Karpas-422 (cell line): ENCODE measurements around the gene WFIKKN2. TPM values are rescaled to one million over a fixed set of nuclear protein-coding genes. Genes with fewer than 3 reads are reported as not detected.

Source experiments
- DNase-seq: peaks from one replicate; pipeline ENCODE4 v3.0.0-alpha.2; 2015
- H2AFZ ChIP-seq: fragments of 200-600 bp; sonication (generic); 2 replicates; pipeline ENCODE4 v1.6.1; 2014; ENCODE audit warnings: antibody characterized with exemption, low read length, mixed read lengths
- H3K27ac ChIP-seq: fragments of 200-600 bp; sonication (generic); 2 replicates; pipeline ENCODE4 v1.5.1; 2014; ENCODE audit warnings: mild to moderate bottlenecking, low read length, moderate library complexity
- H3K27me3 ChIP-seq: fragments of 200-600 bp; sonication (generic); 2 replicates; pipeline ENCODE4 v1.6.1; 2014; ENCODE audit warnings: low read length, mixed read lengths
- H3K36me3 ChIP-seq: fragments of 200-600 bp; sonication (generic); 2 replicates; pipeline ENCODE4 v1.6.1; 2014; ENCODE audit warnings: low read length, mixed read lengths; ENCODE audit not compliant: insufficient read depth
- H3K4me1 ChIP-seq: fragments of 200-600 bp; sonication (generic); 2 replicates; pipeline ENCODE4 v1.6.1; 2014; ENCODE audit warnings: mild to moderate bottlenecking, low read length, mixed read lengths
- H3K4me2 ChIP-seq: fragments of 200-600 bp; sonication (generic); 2 replicates; pipeline ENCODE4 v1.6.1; 2014; ENCODE audit warnings: low read length, low read depth, mild to moderate bottlenecking; ENCODE audit not compliant: poor library complexity, severe bottlenecking
- H3K4me3 ChIP-seq: fragments of 200-600 bp; sonication (generic); 2 replicates; pipeline ENCODE4 v1.5.1; 2014; ENCODE audit warnings: mild to moderate bottlenecking, antibody characterized with exemption, low read length, mixed read lengths
- H3K79me2 ChIP-seq: fragments of 200-600 bp; sonication (generic); 2 replicates; pipeline ENCODE4 v1.6.1; 2014; ENCODE audit warnings: mild to moderate bottlenecking, low read length, mixed read lengths
- H3K9ac ChIP-seq: fragments of 200-600 bp; sonication (generic); 2 replicates; pipeline ENCODE4 v1.6.0; 2014; ENCODE audit warnings: low read length
- H3K9me2 ChIP-seq: fragments of 200-600 bp; sonication (generic), shearing (Covaris generic); replicated peaks from 2 replicates; pipeline ENCODE4 v1.6.0; 2014; ENCODE audit warnings: mild to moderate bottlenecking, low read length, moderate library complexity; ENCODE audit not compliant: insufficient read depth
- H3K9me3 ChIP-seq: fragments of 300-700, 200-600 bp; sonication (generic); 2 replicates; pipeline ENCODE4 v1.6.1; 2014; ENCODE audit warnings: low read length, mixed read lengths
- H4K20me1 ChIP-seq: fragments of 200-600 bp; sonication (generic); 2 replicates; pipeline ENCODE4 v1.6.1; 2014; ENCODE audit warnings: mild to moderate bottlenecking, antibody characterized with exemption, low read length, low read depth; ENCODE audit not compliant: insufficient read depth
- total RNA-seq: library from RNA; depleted of rRNA; stranded (reverse); fragments of >200 nt; shearing (Covaris generic); gene quantifications from 2 replicates; pipeline ENCODE4 v1.2.3, GENCODE V29; 2014; ENCODE audit warnings: low replicate concordance

WFIKKN2 gene
- total RNA-seq, 1 experiment from 2014 or later = not detected

DNA sequence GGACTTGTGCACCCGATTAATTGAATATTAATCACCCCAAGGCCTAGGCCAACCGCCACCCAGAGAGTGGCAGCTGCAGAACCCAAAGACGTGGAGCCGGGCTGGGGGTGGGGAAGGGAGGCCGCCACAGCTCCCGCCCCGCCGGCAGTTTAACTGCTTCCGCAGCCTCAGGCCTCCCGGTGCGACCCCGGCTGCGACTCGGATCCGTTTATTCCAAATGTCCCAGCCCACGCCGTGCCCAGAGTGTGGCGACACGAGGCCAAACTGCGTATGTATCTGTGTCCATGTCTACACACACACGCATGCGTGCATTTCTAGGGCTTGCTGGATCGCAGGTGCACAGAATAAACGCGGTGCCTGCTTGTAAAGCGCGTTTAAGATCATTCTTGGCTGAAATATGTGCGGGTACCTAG is 31.6 kb downstream of the WFIKKN2 start:
- H3K79me2 ChIP-seq = peaks cover 20% of the 10 kb centered on the region
- H3K27ac ChIP-seq = peak overlapping the region; percentile 96
- peak overlapping the region; percentile 87 for H3K4me3 ChIP-seq
- H3K9me2 ChIP-seq = no peaks in the 10 kb centered on the region
- peaks cover 28% of the 10 kb centered on the region for H3K4me1 ChIP-seq
- peak overlapping the region; percentile 87 for H3K4me2 ChIP-seq
- peaks cover 20% of the 10 kb centered on the region for H3K36me3 ChIP-seq
- no peaks in the 10 kb centered on the region for H3K27me3 ChIP-seq
- DNase-seq = peak; percentile 88
- H3K9me3 ChIP-seq = no peaks in the 10 kb centered on the region
- peak overlapping the region; percentile 55; the same call in 1 of the 2 replicates for H2AFZ ChIP-seq
- H3K9ac ChIP-seq = peak overlapping the region; percentile 87
- peaks cover 28% of the 10 kb centered on the region for H4K20me1 ChIP-seq

DNA sequence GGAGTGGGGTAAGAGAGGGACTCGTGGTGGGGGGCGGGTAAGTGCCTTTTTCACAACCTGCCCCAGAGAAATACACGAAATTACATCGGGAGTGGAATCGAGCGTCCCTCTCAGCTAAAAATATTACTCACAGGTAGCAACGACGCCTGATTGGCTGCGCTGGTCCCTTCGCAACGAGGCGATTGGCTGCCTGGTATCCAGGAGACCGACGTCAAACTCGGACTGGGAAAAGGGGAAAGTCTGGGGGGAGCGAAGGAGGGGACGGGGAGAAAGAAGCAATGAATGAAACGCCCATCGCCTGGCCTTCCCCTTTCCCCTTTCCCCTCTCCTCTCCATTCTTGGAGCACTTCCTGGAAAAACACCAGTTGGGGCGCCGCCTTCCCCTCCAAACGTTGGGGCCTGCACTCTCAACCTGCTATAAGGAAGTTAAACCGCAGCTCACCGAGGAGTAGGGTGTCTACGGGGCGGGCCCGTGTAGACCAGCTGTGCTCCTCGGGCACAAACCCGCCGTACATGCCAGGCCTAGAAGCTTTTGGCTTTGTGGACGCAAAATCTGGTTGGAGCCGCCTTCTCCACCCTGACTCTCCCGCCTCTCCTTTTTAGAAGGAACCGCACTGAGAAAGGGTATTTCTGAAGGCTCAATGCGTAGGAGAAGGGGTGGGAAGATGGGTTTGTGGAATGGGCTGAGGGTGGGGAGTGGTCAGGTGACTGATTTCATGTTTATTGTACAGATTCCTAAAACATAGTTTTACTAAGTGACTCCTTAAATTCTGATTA is 32.2 kb downstream of the WFIKKN2 start:
- H3K79me2 ChIP-seq = peaks cover 20% of the 10 kb centered on the region
- H3K4me2 ChIP-seq = peak overlapping the region; percentile 87

DNA sequence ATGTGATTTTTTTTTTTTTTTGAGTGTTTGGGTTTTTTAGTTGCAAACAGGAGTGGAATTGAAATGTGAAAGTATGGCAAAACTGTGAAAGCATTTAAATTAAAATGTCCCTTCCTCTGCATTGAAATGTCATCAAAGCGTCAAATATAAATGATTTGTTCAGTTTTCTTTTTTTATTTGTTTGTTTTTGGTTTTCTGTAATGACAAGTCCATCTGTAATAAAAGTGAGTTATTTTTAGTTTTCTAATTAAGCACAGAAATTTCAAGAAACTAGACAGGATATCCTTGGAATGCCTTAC is 32.7 kb downstream of the WFIKKN2 start:
- Histone ChIP-seq H3K9ac (peak overlapping the region; percentile 87), H3K4me3 (peak overlapping the region; percentile 87), H3K9me3 (no peaks in the 10 kb centered on the region), H3K79me2 (peaks cover 20% of the 10 kb centered on the region), H3K9me2 (no peaks in the 10 kb centered on the region), H2AFZ (peak overlapping the region; percentile 55; the same call in 1 of the 2 replicates), H3K4me2 (peak overlapping the region; percentile 87), H4K20me1 (peaks cover 22% of the 10 kb centered on the region), H3K4me1 (peaks cover 28% of the 10 kb centered on the region), H3K36me3 (peaks cover 10% of the 10 kb centered on the region), H3K27me3 (no peaks in the 10 kb centered on the region), H3K27ac (peak overlapping the region; percentile 96)
- DNase-seq = no peak

More for the DNA sequence above, 32.2 kb downstream of the WFIKKN2 start:
- Histone ChIP-seq H4K20me1 (peaks cover 27% of the 10 kb centered on the region), H3K9me2 (no peaks in the 10 kb centered on the region), H3K36me3 (peaks cover 15% of the 10 kb centered on the region), H2AFZ (peak overlapping the region; percentile 55; the same call in 1 of the 2 replicates), H3K9ac (peak overlapping the region; percentile 87), H3K27ac (peak overlapping the region; percentile 96), H3K4me3 (peak overlapping the region; percentile 87), H3K4me1 (peaks cover 28% of the 10 kb centered on the region), H3K27me3 (no peaks in the 10 kb centered on the region), H3K9me3 (no peaks in the 10 kb centered on the region)
- DNase-seq = peak; percentile 96

GRCh38 chr17:50868602-50869001 is 33.2 kb downstream of the WFIKKN2 start:
- Histone ChIP-seq H3K27ac (no peak overlapping the region), H3K9ac (0 out of 2 replicates have a peak overlapping the region, but pooled peaks have one; percentile 87), H3K79me2 (peaks cover 19% of the 10 kb centered on the region)

GRCh38 chr17:50871364-50871763 is 36.0 kb downstream of the WFIKKN2 start:
- Histone ChIP-seq H3K36me3 (no peaks in the 10 kb centered on the region), H3K4me2 (no peak overlapping the region), H3K27me3 (no peaks in the 10 kb centered on the region), H3K4me3 (no peak overlapping the region), H3K27ac (no peak overlapping the region), H3K9me3 (no peaks in the 10 kb centered on the region), H4K20me1 (no peaks in the 10 kb centered on the region), H3K79me2 (no peaks in the 10 kb centered on the region), H2AFZ (no peak overlapping the region), H3K9me2 (no peaks in the 10 kb centered on the region), H3K9ac (no peak overlapping the region), H3K4me1 (peaks cover 15% of the 10 kb centered on the region)
- no peak for DNase-seq

More at GRCh38 chr17:50868602-50869001, 33.2 kb downstream of the WFIKKN2 start:
- no peaks in the 10 kb centered on the region for H3K27me3 ChIP-seq
- H4K20me1 ChIP-seq = peaks cover 17% of the 10 kb centered on the region
- H3K4me3 ChIP-seq = peak overlapping the region; percentile 87
- no peak overlapping the region for H2AFZ ChIP-seq
- H3K9me3 ChIP-seq = no peaks in the 10 kb centered on the region
- no peaks in the 10 kb centered on the region for H3K9me2 ChIP-seq
- H3K36me3 ChIP-seq = peaks cover 5% of the 10 kb centered on the region
- H3K4me2 ChIP-seq = peak overlapping the region; percentile 87
- H3K4me1 ChIP-seq = peaks cover 28% of the 10 kb centered on the region
- no peak for DNase-seq

DNA sequence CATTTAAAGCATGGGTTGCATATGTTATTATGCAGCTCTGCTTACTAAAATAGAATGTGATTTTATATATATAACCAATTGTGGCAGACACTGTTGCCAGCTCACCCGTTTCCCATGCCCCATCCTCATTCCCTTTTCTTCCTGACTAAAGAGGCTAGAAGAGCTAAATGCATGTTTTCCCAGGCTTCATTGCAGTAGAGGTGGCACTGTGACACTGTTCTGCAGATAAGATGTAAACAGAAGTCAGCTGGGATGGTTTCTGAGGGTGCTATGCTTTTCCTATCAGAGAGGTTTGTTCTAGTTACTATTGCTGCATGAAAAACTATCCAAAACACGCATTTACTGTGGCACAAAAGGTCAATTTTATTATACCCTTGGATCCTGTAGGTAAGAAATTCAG is 36.5 kb downstream of the WFIKKN2 start:
- Histone ChIP-seq H3K27ac (no peak overlapping the region), H3K4me1 (peaks cover 14% of the 10 kb centered on the region), H3K9me3 (no peaks in the 10 kb centered on the region)

DNA sequence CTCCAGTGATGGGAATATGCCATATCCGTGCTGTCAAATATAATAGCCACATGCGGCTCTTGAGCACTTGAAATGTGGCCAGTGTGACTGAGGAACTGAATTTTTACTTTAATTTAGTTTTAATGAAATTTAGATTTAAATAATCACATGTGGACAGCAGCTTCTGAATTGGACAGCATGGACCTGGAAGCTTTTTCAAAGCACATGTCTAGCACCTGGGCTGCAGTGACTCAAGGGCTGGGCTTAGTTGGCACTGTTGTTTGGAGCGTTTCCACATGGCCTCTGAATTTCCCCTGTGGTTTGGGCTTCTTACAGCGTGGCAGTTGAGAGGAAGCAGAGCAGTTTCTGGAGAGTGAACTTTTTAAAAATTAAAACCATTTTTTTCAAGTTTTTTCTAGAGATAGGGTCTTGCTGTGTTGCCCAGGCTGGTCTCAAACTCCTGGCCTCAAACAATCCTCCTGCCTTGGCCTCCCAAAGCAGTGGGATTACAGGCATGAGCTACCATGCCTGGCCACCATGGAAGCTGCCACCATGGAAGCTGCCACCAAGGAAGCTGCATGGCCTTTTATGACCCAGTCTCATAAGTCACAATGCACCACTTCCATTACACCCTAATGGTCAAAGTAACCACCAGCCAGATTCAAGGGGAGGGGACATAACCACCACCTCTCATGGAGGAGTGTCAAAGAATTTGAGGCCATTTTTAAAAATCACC is 37.5 kb downstream of the WFIKKN2 start:
- Histone ChIP-seq H3K9ac (no peak overlapping the region), H3K27ac (no peak overlapping the region), H3K79me2 (no peaks in the 10 kb centered on the region), H4K20me1 (no peaks in the 10 kb centered on the region), H3K9me2 (no peaks in the 10 kb centered on the region), H3K27me3 (no peaks in the 10 kb centered on the region), H3K36me3 (no peaks in the 10 kb centered on the region), H3K4me3 (no peak overlapping the region), H3K9me3 (no peaks in the 10 kb centered on the region), H3K4me1 (peaks cover 9% of the 10 kb centered on the region), H3K4me2 (no peak overlapping the region), H2AFZ (no peak overlapping the region)
- no peak for DNase-seq

More for the DNA sequence above, 36.5 kb downstream of the WFIKKN2 start:
- Histone ChIP-seq H3K4me3 (no peak overlapping the region), H2AFZ (no peak overlapping the region), H3K79me2 (no peaks in the 10 kb centered on the region), H3K4me2 (no peak overlapping the region), H4K20me1 (no peaks in the 10 kb centered on the region), H3K27me3 (no peaks in the 10 kb centered on the region), H3K9me2 (no peaks in the 10 kb centered on the region), H3K9ac (no peak overlapping the region), H3K36me3 (no peaks in the 10 kb centered on the region)
- DNase-seq = no peak

GRCh38 chr17:50875074-50875473 is 39.7 kb downstream of the WFIKKN2 start:
- no peak overlapping the region for H3K9ac ChIP-seq
- H3K4me2 ChIP-seq = no peak overlapping the region
- H3K9me3 ChIP-seq = no peaks in the 10 kb centered on the region
- no peaks in the 10 kb centered on the region for H3K9me2 ChIP-seq
- no peaks in the 10 kb centered on the region for H3K27me3 ChIP-seq
- no peak overlapping the region for H2AFZ ChIP-seq
- no peak for DNase-seq
- H3K36me3 ChIP-seq = no peaks in the 10 kb centered on the region
- H3K4me1 ChIP-seq = no peaks in the 10 kb centered on the region
- H3K79me2 ChIP-seq = no peaks in the 10 kb centered on the region
- H3K27ac ChIP-seq = no peak overlapping the region
- H4K20me1 ChIP-seq = no peaks in the 10 kb centered on the region
- no peak overlapping the region for H3K4me3 ChIP-seq
